Spleen (tissue), 3 donors: Measurements from ENCODE around the gene ARMC12.

ENCODE experiments used
- POLR2A ChIP-seq, 3 donors: fragments of 450-650 bp; IDR thresholded peaks; one replicate each; pipeline ENCODE4 v1.5.1; 2017; ENCODE audit warnings: antibody characterized with exemption in 3 of 3, mild to moderate bottlenecking in 1 of 3
- POLR2AphosphoS5 ChIP-seq, 3 donors: sonication (generic); formaldehyde crosslinking; IDR thresholded peaks; one replicate each; pipeline ENCODE4 v1.5.1; 2017; ENCODE audit warnings: antibody characterized with exemption in 3 of 3

DNA sequence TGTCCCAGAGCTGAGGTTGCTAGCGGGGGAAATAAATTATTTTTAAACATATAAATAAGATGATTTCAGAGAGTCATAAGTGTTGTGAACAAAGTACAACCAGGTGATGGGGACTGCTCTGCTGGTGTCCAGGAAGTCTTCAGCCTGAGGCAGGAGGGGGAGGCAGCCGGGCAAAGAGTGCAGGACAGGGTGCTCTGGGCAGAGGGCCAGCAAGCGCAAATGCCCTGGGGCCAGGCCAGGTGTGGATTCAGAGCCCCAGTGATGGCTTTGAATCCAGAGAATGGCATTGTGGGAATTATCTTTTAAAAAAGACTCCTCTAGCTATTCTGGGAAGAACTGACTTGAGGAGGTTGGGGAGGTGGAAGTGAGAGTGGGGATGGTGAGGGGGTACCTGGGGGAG is 45.6 kb downstream of the ARMC12 start:
- TF ChIP-seq POLR2AphosphoS5 (IDR thresholded peaks at IDR 0.05), result no peak
- TF ChIP-seq POLR2A (IDR thresholded peaks at IDR 0.05), result no peak
